ENCODE results near the gene AAGAB.

Gene AAGAB

DNA sequence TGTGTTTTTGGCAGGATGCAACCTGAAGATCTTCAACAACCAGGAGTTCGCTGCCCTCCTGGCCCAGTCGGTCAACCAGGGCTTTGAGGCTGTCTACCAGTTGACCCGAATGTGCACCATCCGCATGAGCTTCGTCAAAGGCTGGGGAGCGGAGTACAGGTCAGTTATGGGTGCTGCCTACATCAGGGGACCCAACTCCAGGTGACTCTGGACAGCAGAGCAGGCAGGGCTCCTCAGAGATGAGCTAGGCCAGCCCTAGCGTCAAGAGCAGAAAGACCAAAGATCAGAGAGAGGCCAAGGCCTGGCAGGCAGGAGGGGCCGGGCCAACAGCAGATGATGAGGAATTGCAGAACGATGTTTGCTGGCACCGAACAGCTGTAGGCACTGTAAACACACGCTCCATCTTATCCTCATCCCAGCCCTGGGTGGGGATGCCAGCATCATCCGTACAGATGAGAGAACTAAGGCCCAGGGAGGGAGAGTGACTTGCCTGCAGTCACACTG lies 67.1 kb downstream of the AAGAB start:
- DNase-seq (ENCODE audit: low spot score), result no peak

DNA sequence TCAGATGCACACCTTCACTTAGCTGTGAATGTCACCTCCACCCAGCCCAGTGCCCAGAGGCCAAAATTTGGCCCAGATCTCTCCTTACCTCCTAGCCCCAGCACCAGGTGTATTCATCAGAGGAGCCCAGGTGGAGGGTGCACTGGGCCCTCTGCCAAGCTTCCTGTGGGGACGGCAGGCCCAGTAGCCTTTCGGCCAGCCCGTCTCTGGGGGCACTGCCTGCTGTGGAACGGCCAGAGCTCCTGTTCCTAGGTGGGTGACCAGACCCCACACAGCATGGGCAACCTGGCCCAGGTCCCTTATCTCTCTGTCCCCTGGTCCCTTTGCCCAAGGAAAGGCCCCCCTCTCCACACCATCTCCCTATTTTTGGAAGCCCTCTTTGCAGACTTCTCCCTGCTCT lies 67.8 kb downstream of the AAGAB start:
- no peak for DNase-seq (ENCODE audit: low spot score)

DNA sequence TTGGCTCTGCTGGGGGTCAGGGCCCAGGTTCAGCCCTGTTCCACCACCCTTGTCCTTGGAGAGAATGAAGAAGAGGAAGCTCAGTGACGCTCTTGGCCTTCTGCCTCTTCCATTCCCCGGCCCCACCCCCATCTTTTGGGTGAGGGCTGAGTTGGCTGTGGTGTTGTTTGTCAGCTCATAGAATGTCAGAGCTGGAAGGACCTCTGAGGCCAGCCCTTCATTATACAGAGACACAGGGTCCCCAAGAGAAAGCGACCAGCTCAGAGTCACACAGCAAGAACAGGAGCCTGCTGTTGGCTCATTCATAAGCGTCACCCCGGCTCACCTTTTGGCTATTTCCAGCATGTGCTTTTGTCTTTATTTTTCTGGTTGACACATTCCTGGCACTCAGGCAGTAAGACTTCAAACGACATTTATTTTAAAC lies 68.2 kb downstream of the AAGAB start:
- DNase-seq (ENCODE audit: low spot score), result no peak

DNA sequence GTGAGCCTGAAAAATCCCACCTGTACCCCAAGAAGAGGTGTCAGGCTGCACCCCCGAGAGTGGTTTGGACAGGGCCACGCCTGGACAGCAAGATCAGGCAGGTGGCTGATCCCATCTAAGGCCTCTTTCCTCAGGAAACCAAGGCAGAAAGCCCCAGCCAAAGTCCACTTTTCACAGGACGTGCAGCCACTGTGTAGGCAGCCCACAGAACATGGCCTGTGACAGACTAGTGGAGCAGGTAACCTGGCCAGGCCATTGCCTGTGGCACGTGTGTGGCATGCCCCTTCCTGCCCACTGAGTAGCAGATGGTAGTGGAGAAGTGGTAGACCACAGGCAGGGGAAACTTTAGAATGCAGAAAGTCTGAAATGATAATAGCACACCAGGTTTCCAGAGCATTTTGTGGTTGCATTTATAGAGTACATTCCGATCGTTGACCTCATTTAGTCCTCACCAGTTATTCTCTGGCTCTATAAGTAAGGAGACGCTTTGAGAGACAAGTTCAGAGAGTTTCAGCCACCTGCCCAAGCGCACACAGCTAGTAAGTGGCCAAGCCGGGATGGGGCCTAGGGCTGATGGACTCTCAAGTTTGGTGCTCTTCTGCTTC lies 68.7 kb downstream of the AAGAB start:
- no peak for DNase-seq (ENCODE audit: low spot score)

DNA sequence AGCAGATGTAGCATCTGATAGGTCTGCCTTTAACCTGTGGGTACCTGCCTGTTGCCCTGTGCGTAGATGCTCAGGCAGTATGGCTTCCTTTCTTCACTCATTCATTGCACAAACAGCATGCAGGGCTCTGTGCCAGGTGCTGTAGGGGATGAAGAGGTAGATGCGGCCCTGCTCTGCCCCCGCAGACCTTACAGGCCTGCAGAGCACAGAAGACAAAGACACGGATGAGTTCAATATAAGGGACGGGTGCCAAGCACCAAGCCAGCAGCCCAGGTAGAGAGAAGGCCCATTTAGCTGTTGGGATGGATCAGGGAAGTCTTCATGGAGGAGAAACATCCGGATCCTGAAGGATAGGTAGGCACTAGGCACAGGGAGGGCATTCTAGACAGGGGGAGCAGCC lies 69.4 kb downstream of the AAGAB start:
- no peak for DNase-seq (ENCODE audit: low spot score)

DNA sequence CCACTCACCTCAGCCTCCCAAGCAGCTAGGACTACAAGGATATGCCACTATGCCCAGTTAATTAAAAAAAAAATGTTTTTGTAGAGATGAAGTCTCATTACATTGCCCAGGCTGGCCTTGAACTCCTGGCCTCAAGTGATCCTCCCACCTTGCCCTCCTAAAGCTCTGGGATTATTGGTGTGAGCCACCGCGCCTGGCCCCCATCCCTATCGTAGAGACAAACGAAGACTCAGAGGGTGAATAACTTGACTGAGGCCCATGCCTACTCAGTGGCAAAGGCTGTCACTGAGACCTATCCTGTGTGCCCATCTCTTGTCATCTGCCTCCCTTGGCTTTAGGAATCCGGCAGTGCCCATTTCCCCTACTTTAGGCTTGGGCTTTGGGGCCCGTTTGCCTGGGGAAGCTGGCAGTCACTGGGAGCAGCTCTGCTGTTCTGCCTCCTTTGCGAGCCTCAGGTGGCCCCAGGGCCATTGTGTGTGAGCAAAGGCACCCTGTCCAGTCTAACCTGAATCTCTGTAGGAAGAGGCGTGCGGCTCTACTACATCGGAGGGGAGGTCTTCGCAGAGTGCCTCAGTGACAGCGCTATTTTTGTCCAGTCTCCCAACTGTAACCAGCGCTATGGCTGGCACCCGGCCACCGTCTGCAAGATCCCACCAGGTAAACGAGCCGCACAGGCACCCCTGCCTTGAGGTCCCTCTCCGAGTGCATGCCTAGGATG lies 70.1 kb downstream of the AAGAB start:
- no peak for DNase-seq (ENCODE audit: low spot score)

DNA sequence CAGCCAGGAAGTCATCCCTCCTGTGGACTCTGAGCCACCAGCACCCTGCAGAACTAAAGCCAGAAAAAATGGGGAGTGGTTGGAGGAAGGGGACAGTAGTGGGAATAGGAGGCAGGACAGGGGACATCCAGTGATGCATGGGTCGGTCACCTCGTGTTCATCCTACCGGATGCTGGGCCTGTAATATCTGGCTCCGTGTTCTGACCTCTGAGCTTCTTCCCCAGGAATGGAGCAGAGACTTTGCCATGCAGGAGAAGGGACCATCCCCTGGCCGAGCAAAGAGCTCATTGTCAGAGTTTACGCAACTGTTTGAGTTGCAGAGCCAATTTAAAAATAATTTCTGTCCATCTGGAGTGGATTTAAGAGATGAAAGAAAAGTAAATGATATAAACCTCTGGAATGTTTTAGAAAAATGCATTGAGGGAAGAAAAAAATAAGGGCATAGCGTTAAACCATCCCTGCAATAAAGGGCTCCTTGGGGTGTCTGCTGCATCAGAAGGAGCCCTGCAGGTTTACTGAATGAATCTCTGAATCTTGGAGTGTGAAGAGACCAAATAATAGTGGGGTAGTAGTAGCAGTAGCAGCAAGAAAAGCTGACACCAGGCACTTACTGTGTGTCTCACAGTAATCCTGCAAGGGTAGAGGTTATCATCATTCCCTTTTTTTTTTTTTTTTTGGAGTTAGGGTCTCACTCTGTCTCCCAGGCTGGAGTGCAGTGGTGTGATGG lies 70.9 kb downstream of the AAGAB start:
- peak; percentile 84 for DNase-seq (ENCODE audit: low spot score)

DNA sequence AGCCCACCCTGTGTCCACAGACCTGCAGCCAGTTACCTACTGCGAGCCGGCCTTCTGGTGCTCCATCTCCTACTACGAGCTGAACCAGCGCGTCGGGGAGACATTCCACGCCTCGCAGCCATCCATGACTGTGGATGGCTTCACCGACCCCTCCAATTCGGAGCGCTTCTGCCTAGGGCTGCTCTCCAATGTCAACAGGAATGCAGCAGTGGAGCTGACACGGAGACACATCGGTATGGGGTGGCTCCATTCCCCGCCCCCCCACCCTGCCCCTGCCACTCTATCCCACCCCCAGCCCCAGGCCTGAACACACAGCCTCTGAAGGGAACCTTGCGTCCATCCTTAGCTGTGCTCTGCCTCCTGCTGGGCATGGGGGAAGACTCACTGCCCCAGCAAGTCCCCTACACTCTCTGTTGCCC lies 73.2 kb downstream of the AAGAB start:
- no peak for DNase-seq (ENCODE audit: low spot score)

DNA sequence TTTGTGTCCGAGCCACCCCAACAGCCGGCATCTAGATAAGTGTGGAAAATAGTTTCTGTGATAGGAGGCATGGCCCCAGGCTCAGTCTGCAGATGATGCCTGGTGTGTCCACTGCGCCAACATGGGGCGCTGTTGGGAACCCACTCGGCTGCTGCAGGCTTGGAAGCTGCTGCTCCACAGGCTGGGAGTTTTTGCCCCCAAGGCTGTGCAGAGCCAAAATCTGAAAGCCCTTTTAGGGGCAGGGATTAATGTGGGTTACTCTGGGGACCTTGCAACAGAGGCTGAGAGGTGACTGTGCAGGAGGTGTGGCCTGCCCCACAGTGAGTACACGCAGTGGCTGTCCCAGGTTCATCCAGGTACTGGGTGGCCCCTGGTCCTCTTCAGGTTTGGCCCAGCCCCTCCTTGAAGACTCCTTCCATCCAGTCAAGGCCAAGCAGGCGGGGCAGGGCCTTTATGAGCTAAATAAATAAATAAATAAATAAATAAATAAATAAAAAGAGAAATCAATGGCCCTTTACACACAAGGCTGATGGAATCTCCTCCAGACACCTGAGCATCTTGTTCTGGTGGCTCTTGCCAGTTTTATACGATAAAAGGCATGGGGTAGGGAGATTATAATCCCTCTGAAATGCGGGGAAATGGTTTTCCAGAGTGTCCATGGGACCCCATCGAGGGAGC lies 73.8 kb downstream of the AAGAB start:
- DNase-seq (ENCODE audit: low spot score), result no peak

DNA sequence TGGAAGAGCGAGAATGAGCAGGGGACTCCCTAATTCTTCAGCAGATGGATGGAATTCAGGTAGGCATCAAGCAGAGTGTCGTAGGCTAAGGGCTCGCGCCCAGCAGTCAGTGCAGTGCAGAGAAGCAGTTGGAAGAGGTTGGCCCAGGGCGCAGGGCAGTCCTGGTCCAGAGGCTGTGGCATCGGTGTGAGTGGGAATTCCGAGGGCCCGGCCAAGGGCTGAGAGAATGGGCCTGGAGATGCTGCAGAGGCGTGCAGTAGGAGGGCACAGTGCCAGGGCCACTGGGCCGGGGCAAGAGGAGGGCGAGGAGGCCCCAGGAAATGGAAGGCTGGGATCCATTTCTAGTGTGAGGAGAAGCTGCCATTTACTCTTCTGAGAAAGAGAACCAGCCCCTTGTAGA lies 74.4 kb downstream of the AAGAB start:
- DNase-seq (ENCODE audit: low spot score), result no peak

DNA sequence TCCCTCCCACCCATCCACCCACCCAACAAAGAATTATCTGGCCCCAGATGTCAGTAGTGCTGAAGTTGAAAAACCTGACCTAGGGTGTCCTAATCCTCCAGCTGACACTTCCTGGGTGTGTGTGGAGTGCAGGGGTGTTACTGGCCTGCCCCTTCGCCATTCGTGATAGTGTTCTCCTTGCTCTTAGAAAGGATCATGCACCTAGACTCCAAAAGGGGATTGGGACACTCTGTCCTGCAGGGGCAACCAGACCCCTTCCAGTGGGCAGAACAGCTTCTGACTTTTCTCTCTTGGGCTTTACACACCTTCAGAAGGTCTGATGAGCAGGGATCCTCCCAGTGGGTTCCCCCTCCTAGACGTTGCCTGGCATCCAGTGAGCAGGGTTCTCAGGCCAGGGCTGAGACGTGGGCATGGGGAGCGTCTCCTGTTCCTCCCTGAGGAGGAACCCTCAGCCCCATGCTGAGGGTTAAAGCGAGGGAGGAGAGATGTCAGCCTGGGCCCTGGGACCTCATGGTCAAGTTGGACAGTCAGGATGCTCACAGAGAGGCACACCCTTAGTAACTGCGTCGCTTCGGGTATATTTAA lies 75.0 kb downstream of the AAGAB start:
- DNase-seq (ENCODE audit: low spot score), result no peak

DNA sequence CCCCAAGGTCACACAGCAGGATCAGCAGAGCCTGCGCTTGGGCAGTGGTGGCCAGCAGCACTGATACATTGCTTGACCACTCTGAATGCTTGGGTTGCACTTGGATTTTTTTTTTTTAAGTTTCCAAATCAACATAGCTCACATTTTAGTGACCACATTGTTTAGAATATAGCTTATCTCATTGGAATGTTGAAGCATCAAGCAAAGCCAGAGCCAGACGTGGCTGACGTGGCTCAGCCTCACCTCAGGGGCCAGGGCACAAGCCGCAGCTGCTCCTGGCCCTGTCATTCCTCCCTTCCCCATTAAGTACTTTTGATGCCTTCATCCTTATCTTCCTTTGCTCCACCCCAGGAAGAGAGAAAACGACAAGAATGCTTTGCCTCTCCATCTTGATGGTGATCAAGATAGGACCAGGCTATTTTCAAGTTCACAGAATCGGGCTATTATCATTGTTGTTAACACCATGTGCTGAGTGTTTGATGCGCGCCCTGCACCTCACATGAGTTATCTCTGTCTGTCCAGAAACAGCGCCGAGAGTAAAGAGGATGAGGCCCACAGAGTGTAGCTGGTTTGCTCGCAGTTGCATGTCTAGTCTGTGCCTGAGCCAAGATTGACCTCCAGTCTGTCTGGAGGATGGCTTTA lies 75.8 kb downstream of the AAGAB start:
- peak; percentile 92 for DNase-seq (ENCODE audit: low spot score)

DNA sequence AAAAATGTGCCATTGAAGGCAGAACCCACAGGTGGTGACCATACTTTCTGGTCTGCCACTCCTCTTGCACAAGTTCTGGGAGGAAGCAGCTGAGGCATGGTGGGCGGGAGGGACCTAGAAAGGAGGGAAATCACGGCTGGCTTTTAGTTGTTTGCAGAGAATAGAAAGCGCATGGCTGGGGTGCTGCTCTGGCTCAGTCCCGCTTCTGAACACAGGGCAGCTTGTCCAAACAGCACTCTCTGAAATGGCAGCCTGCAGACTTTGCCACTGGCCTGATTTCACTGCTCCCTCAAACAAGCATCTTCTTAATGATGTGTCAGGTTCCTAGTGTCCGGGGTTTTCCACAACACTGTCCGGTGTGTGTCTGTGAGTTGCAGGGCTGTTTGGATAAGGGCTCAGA lies 76.7 kb downstream of the AAGAB start:
- peak; percentile 43 for DNase-seq (ENCODE audit: low spot score)

DNA sequence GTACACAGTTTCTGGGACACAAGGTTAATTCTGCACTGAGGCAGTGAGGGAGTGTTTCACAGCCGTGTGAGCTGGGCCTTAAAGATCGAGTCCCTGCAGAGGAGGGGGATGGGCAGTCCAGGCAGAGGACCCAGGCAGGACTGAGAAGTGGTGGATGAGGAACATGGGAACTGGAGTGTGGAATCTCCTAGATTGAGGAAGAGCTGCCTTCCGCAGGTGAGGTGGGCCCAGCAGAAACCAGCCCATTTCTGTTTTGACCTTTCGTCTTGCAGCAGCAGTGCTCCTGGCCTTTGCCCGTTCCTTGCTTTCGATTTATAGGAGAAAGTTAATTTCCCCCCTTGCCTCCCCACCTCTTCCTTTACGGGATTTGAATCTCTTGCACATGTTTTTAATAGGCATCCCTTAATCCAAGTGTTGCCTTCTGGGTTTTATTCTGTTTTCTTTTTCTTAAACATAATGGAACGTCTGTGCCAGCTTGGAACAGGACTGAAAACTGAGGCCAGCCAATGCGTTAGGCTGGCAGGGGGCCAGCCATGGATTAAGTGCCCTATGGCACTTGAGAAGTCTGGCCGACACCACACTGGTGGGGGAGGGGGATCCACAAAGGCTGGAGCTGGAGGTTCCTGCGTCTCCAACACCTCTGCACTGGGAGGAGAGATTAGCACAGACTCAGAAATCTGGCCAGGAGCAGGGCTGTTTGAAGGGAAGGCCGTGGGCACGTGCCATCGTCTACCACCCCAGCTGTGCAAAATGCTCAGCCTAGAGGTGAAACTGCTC lies 78.1 kb downstream of the AAGAB start:
- no peak for DNase-seq (ENCODE audit: low spot score)

DNA sequence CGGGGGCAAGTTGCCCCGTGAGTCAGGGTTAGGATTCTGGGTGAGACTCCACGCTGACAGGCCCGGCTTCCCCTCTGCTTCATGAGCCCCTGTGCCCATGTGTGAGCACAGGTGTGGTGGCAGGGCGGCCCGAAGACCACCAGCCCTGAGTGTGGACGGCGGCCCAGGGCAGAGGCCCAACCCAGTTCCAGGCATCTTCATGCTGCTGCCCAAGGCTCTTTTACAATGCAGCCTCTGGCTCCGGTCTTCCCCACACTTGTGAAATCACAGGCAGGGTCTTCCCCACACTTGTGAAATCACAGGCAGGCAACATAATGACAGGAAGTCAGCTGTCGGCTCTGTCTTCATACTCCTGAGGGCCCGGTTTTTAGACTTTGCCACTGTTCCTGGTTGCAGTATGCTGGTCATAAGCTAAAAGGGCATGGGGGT lies 78.8 kb downstream of the AAGAB start:
- DNase-seq (ENCODE audit: low spot score), result peak; percentile 39

DNA sequence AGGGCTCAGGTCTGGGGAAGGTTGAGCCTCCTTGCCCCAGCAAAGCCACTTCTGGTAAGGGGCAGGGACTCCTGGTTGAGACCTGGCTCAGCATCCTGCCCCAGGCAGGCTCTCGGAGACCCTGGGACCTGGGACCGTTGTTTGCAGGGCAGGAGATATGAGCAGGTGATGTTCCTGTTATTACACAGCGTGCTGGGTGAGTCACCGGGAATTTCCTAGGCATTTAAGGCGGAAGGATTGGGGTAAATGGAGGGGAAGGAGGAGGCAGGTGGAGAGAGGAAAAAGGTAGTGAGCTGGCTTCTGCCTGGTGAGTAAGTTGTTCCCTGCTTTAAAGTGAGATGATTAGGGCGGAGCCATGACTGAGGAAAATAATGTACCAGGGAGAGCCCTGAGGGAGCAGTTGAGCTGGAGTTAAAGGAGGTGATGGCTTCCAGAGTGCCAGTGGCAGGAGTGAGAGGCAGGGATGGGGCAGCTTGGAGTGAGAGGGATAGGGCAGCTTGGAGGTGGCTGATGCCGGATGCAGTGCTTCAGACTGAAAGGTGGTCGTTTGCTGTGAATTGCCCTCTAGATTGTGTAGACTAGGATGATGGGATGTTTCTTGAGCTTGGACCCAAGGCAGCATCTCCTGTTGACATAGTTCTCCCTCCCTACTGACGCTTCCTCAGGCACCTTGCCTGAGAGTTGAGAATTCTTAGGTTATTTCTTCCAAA lies 79.4 kb downstream of the AAGAB start:
- no peak for DNase-seq (ENCODE audit: low spot score)

DNA sequence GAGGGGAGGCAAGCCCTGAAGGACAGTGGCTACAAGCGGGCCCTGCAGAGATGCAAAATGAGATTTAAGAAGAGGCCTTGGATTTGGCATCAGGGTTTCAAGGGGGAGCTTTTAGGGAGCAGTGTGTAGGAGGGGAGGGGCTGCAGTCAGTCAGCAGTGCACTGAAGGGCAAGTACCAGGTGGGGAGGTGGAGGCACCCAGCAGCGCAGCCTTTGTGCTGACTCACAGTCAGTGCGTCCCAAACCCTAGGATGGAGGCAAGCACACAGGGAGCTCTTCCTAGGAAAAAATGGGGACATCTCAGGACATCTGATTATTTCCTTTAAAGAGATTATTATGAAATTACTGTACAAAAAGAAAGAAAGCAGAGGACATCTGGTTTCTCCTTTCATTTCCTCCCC lies 80.0 kb downstream of the AAGAB start:
- no peak for DNase-seq (ENCODE audit: low spot score)

DNA sequence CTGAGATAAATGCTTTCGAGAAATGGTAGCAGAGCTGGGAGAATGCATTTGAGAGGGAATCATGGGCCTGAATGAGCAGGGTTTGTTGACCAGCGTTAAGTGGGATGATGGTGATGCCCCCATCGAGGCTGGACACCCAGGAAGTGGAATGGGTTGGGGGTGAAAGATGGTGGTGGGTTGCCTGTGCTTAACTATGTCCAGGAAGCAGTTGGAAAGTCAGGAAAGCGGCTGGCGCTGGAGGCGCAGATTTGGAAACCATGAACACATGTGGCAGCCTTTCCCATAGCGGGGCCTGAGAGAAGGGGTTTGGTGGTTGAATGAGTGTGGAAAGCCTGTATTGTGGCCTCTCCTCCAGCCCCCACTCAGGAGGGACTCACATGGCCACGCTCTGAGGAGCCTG lies 80.7 kb downstream of the AAGAB start:
- no peak for DNase-seq (ENCODE audit: low spot score)

DNA sequence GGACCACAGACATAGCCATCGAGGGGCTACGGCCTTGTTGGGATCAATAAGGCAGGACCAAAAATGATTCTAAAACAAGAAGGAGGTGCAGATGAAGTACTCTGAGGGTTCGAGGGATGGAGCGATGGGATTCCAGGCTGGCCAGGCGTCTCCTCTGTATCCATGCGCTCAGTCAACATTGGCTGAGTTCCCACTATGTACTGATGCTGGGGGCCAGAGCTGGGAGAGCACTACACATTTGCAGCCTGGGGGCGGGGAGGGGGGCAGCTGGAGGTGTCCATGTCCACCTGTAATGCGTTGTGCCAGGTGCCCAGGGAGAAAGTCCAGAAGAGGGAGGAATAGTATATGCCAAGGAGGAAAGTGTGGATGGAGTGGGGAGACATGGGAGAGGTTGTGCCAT lies 81.5 kb downstream of the AAGAB start:
- DNase-seq (ENCODE audit: low spot score), result no peak

DNA sequence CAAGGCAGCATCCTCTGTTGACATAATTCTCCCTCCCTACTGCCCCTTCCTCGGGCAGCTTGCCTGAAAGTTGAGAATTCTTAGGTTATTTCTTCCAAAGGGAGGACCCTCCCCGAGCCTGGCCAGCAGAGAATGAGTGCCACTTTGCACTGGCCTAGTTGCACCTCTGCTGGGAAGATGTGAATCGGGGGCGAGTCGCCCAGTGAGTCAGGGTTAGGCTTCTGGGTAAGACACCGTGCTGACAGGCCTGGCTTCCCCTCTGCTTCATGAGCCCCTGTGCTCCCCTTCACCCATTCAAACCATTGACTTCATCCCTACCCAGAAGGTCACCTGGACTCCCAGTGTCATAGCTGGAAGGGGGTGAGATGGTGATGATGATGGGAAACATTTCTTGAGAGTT lies 82.3 kb downstream of the AAGAB start:
- no peak for DNase-seq (ENCODE audit: low spot score)

Measured in AG20443 (cell line).